WI38 (cell line): Measurements from ENCODE around the gene MINDY1.

Source experiments
- H3K4me3 ChIP-seq: 2 replicates; pipeline ENCODE4 v1.5.1; 2011; ENCODE audit warnings: low read depth, mild to moderate bottlenecking, control low read depth, low read length
- TF ChIP-seq, protein P1 (sequence below): IDR thresholded peaks from 2 replicates; pipeline ENCODE4 v1.5.1; 2012; ENCODE audit warnings: low read depth, mild to moderate bottlenecking, control low read depth, low read length

The MINDY1 gene

DNA sequence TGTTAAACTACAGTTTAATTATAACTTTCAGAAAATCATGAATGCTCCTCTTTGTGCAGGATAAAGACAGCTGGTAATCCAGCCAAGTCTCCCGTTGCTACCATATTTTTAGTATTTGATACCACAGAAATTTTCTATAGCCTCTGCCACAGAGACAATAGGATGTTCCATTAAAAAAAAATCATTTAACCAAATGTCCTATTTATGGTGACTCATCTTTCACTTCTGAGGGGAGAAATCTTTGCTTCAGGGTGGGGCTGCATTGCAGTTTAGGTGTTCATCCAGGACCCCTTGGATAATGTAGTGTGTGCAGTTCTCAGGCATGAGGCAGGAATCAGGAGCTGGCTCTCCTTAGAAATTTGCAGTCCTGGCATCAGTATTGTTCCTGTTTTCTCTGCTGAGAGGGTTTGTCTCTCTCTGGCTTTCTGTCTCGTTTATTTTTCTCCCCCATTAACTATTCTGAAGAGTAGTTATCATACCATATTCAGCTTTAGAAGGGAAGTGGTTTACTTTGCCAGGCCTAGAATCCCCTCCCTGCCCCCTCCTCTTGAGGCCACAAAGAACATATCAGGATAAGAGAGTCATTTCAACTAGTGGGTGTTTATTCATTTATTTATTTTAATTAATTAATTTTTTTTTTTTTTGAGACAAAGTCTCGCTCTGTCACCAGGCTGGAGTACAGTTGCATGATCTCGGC, 4.6 kb upstream of the MINDY1 start:
- no peak overlapping the region for H3K4me3 ChIP-seq
- TF ChIP-seq, protein P1, sequence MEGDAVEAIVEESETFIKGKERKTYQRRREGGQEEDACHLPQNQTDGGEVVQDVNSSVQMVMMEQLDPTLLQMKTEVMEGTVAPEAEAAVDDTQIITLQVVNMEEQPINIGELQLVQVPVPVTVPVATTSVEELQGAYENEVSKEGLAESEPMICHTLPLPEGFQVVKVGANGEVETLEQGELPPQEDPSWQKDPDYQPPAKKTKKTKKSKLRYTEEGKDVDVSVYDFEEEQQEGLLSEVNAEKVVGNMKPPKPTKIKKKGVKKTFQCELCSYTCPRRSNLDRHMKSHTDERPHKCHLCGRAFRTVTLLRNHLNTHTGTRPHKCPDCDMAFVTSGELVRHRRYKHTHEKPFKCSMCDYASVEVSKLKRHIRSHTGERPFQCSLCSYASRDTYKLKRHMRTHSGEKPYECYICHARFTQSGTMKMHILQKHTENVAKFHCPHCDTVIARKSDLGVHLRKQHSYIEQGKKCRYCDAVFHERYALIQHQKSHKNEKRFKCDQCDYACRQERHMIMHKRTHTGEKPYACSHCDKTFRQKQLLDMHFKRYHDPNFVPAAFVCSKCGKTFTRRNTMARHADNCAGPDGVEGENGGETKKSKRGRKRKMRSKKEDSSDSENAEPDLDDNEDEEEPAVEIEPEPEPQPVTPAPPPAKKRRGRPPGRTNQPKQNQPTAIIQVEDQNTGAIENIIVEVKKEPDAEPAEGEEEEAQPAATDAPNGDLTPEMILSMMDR: no peak

DNA sequence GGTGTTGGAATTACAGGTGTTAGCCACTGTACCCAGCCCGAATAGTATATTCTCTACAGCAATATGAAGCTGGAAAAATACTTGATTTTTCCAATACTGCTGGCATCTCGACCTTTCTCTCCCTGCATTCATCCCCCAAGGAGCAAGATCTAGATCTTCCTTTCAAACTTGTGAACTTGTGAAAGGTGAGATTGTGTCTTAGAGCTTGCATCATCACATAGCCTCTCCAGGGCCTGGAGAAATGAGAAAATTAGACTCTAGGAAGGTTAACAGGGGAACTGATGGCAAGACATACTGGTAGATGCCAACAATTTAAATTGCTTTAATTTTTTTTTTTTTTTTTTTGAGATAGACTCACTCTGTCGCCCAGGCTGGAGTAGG, 3.6 kb upstream of the MINDY1 start:
- no peak overlapping the region for H3K4me3 ChIP-seq

GRCh38 chr1:151009674-151010345, 3.1 kb upstream of the MINDY1 start:
- TF ChIP-seq, protein P1: no peak
- peak overlapping the region; percentile 88 for H3K4me3 ChIP-seq

More for the DNA sequence above, 3.6 kb upstream of the MINDY1 start:
- TF ChIP-seq, protein P1: no peak

DNA sequence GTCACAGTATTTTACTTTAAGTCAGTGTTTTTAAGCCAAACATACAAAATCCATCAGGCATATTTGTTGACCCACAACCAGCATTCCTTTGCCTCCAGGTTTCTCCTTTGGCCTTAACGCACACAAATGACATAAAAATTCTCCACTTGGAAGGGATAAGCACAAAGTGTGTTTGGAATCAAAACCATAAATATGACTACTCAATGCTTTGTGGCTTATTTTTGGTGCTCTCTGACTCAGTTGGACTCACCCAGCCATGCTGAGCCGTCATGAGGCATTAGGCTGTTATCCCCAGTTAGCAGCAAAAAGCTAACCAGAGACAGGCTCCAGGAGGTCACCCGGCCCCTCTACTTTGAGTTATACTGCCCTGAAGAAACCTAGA, 2.5 kb upstream of the MINDY1 start:
- peak overlapping the region; percentile 88 for H3K4me3 ChIP-seq
- TF ChIP-seq, protein P1: no peak

DNA sequence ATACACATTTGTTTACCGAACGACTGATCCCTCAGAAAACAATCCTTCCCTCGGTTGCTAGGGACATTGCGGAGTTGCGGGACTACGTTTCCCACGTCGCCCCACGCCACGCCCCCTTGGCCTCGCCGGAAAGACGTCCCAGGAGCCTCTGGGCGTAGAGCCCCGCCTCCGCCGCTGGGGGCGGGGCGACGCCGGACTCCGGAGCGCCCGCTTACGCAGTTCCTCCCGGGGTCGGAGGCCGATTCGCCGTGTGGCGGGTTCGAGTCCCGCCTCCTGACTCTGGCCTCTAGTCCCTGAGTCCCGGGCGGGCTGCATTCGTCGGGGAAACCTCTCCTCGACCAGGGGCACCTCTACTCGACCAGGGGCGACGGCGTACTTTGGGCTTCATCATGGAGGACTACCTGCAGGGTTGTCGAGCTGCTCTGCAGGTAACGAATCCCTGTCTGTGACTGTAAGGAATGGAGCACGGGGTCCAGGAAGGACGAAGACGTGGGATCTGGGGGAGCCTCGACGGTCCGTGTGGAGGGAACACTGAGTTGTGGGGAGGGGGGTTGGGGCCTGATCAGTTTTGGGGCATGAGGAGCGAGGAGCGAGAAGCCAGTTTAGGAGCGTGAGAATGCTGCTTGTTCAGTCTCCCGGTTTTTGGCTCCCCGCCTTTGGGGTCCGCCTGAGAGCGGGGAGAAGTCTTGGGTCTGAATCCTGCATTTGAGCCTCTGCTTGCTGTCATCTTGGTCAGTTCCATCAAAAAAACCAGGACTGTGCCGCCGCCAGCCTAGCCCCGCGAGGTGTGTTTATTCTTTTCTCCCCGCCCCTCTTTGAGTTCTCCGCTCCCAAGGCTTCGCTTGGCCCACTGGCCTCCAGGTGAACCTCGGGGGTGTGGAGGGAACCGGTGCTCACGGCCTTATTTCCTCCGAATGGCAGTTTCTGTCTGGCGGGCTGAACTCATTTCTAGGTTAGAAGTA, 1.8 kb upstream of the MINDY1 start, which contains the start of gene PRUNE1:
PRUNE1 (plus strand) TSS at position 206 of the 962 bp plus-strand sequence; CDS start at position 390, 184 bp downstream.
- TF ChIP-seq, protein P1: no peak
- H3K4me3 ChIP-seq: peak within 1 kb of the TSS; percentile 88

DNA sequence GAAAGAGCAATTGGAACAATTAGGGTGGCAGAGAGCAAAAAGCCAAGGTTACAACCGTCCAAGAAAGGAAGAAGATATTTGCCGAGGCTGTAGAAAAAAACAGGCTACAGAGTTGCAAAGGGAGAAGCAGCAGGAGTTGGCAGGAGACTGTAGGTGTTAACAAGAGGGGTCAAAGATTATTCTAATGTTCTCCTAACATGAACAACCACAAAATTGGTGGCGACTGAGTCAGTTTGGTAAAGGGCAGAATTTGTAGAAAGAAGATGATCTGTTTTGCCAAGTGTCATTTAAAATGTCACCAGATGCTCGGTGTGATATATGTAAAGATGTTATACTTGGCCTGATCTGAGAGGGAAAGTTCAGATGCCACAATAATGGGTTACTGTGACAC, 1.1 kb upstream of the MINDY1 start:
- TF ChIP-seq, protein P1: no peak
- peak overlapping the region; percentile 88 for H3K4me3 ChIP-seq
